GM23338 (cell line): Measurements from ENCODE around the gene GNAI1. TPM values are rescaled to one million over a fixed set of nuclear protein-coding genes. Genes with fewer than 3 reads are reported as not detected.

ENCODE experiments used
- ATAC-seq: fragments of 200-7000 bp; cut with Tn5 transposase; 3 replicates; pipeline ENCODE4 v1.9.1; 2020
- DNase-seq: peaks from one replicate; pipeline ENCODE4 v3.0.0-alpha.2; 2015; ENCODE audit warnings: low spot score
- H2AFZ ChIP-seq: fragments of 200-600 bp; sonication (generic); 2 replicates; pipeline ENCODE4 v1.8.0; 2016; ENCODE audit warnings: antibody characterized with exemption, mild to moderate bottlenecking, moderate library complexity
- H3F3A ChIP-seq: fragments of 200-600 bp; sonication (generic); replicated peaks from 2 replicates; pipeline ENCODE4 v1.8.0; 2017; ENCODE audit warnings: antibody characterized with exemption, mixed run types, low read depth
- H3K27ac ChIP-seq: fragments of 200-600 bp; sonication (generic); 2 replicates; pipeline ENCODE4 v1.6.1; 2016; ENCODE audit warnings: low read depth
- H3K27me3 ChIP-seq: fragments of 200-600 bp; sonication (generic); 2 replicates; pipeline ENCODE4 v1.8.0; 2016; ENCODE audit warnings: mild to moderate bottlenecking, mixed run types, moderate library complexity; ENCODE audit not compliant: insufficient read depth
- H3K36me3 ChIP-seq: fragments of 200-600 bp; sonication (generic); 2 replicates; pipeline ENCODE4 v1.8.0; 2016; ENCODE audit warnings: mild to moderate bottlenecking; ENCODE audit not compliant: insufficient read depth
- H3K4me1 ChIP-seq: fragments of 200-600 bp; sonication (generic); 2 replicates; pipeline ENCODE4 v1.8.0; 2016; ENCODE audit warnings: mild to moderate bottlenecking, moderate library complexity; ENCODE audit not compliant: insufficient read depth
- H3K4me2 ChIP-seq: fragments of 200-600 bp; sonication (generic); 2 replicates; pipeline ENCODE4 v1.7.1; 2017; ENCODE audit warnings: mixed run types
- H3K4me3 ChIP-seq: fragments of 200-600 bp; sonication (generic); 2 replicates; pipeline ENCODE4 v1.6.1; 2016; ENCODE audit warnings: mixed run types
- H3K79me2 ChIP-seq: fragments of 200-600 bp; sonication (generic); replicated peaks from 2 replicates; pipeline ENCODE4 v1.8.0; 2017; ENCODE audit warnings: mild to moderate bottlenecking; ENCODE audit not compliant: insufficient read depth
- H3K9me2 ChIP-seq: fragments of 200-600 bp; sonication (generic); 2 replicates; pipeline ENCODE4 v1.8.0; 2017; ENCODE audit not compliant: insufficient read depth
- H4K20me1 ChIP-seq: fragments of 200-600 bp; sonication (generic); replicated peaks from 2 replicates; pipeline ENCODE4 v1.8.0; 2017; ENCODE audit warnings: mild to moderate bottlenecking; ENCODE audit not compliant: insufficient read depth
- H3K27ac Mint-ChIP-seq: 2 replicates; pipeline ENCODE4 v1.8.0; 2020; ENCODE audit warnings: inconsistent platforms, mild to moderate bottlenecking, moderate library complexity, mixed read lengths
- H3K27me3 Mint-ChIP-seq: 3 replicates; pipeline ENCODE4 v1.8.0; 2022; ENCODE audit warnings: low read depth, mild to moderate bottlenecking, moderate library complexity, mixed read lengths, inconsistent platforms; ENCODE audit not compliant: insufficient read depth, poor library complexity
- H3K36me3 Mint-ChIP-seq: 3 replicates; pipeline ENCODE4 v1.8.0; 2021; ENCODE audit warnings: low read depth, mild to moderate bottlenecking, inconsistent platforms, moderate library complexity, mixed read lengths
- H3K4me1 Mint-ChIP-seq: 3 replicates; pipeline ENCODE4 v1.8.0; 2020; ENCODE audit warnings: mild to moderate bottlenecking, inconsistent platforms, mixed read lengths
- H3K4me3 Mint-ChIP-seq: 3 replicates; pipeline ENCODE4 v1.8.0; 2021; ENCODE audit warnings: moderate library complexity, mild to moderate bottlenecking, inconsistent platforms, mixed read lengths
- H3K9me3 Mint-ChIP-seq: 3 replicates; pipeline ENCODE4 v1.8.0; 2020; ENCODE audit warnings: moderate library complexity, mild to moderate bottlenecking, inconsistent platforms, mixed read lengths
- CREB1 ChIP-seq: fragments of 250-450 bp; sonication (Bioruptor Pico); IDR thresholded peaks from 2 replicates; pipeline ENCODE4 v1.5.0; 2020; ENCODE audit warnings: low read depth, mild to moderate bottlenecking, moderate library complexity
- EZH2phosphoT487 ChIP-seq: fragments of 200-600 bp; sonication (generic); IDR thresholded peaks from one replicate; pipeline ENCODE4 v1.8.1; 2018; ENCODE audit warnings: antibody characterized with exemption; ENCODE audit not compliant: unreplicated experiment
- JUNB ChIP-seq: IDR thresholded peaks from one replicate; pipeline ENCODE4 v1.6.1; 2016; ENCODE audit warnings: antibody characterized with exemption; ENCODE audit not compliant: unreplicated experiment
- NANOG ChIP-seq: IDR thresholded peaks from 2 replicates; pipeline ENCODE4 v1.6.1; 2016; ENCODE audit warnings: antibody characterized with exemption, borderline replicate concordance
- POLR2AphosphoS5 ChIP-seq: IDR thresholded peaks from 2 replicates; pipeline ENCODE4 v1.6.1; 2016; ENCODE audit warnings: antibody characterized with exemption, low read depth
- STAT1 ChIP-seq: IDR thresholded peaks from one replicate; pipeline ENCODE4 v1.6.1; 2016; ENCODE audit warnings: antibody characterized with exemption; ENCODE audit not compliant: unreplicated experiment
- ZNF114 ChIP-seq: fragments of 250-450 bp; sonication (Bioruptor Pico); IDR thresholded peaks from 2 replicates; pipeline ENCODE4 v1.5.0; 2020; ENCODE audit warnings: mild to moderate bottlenecking, moderate library complexity
- ZNF331 ChIP-seq: fragments of 250-450 bp; sonication (Bioruptor Pico); IDR thresholded peaks from 2 replicates; pipeline ENCODE4 v1.5.0; 2020; ENCODE audit warnings: low read depth, mild to moderate bottlenecking, moderate library complexity
- polyA plus RNA-seq: library from polyadenylated mRNA; unstranded; fragments of >200 nt; fragmentation: Nextera tagmentation; extraction: Ambion mirVana; gene quantifications from 2 replicates; pipeline ENCODE4 v1.2.1, GENCODE V29; 2016
- total RNA-seq: library from RNA; depleted of rRNA; stranded (reverse); fragments of >200 nt; shearing (Covaris generic); gene quantifications from 2 replicates; pipeline ENCODE4 v1.2.3, GENCODE V29; 2014
- TF ChIP-seq, protein P1 (sequence below), 2 experiments: fragments of 200-600 bp in 1 of 2; sonication (generic) in 1 of 2; conservative IDR thresholded peaks; 2 replicates each; pipeline versions ENCODE4 v1.5.1 to v1.6.1; 2016 to 2017; ENCODE audit warnings: antibody characterized with exemption in 2 of 2, low read depth in 2 of 2, mild to moderate bottlenecking in 2 of 2, moderate library complexity in 1 of 2
- TF ChIP-seq, protein P2 (sequence below): IDR thresholded peaks from one replicate; pipeline ENCODE4 v1.6.1; 2018; ENCODE audit warnings: antibody characterized with exemption; ENCODE audit not compliant: unreplicated experiment

GNAI1 gene
- total and polyA plus RNA-seq, 2 experiments from 2014 or later: 31.3 to 36.9 TPM

DNA sequence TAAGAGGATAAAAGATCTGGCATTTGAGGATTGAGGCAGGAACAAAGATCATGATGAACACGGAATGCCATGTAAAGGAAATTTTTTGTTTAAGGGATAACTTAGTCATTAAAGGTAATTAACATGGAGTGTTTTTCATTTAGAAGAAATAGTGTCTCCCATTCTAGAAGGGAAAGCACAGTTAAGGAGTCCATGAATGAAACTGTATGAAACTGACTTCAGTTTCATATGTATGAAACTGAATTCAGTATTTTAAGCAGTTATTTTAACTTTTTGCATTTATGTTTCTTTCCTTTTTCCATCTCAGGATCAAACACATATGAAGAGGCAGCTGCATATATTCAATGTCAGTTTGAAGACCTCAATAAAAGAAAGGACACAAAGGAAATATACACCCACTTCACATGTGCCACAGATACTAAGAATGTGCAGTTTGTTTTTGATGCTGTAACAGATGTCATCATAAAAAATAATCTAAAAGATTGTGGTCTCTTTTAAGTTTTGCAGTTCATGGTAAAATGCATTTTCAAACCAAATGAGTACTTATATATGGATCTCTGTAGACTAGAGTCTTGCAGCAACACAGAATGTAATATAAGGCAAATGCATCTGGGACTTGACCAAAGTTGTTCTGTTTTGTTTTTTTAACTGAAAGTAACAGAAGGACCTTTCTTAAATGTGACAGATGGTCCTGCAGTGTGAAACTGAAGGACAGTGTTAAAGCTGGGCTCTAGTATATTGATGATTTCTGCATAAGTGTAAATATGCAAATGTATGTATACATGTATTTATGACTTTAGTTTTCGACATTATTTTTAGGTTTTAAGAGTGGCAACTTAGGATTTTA lies 82.6 kb downstream of the GNAI1 start:
- Histone ChIP-seq H3K27me3 (no peaks in the 10 kb centered on the region), H2AFZ (no peak overlapping the region), H3K36me3 (peaks cover 3% of the 10 kb centered on the region), H4K20me1 (no peaks in the 10 kb centered on the region), H3K4me1 (no peaks in the 10 kb centered on the region), H3K4me3 (no peak overlapping the region), H3K27ac (no peak overlapping the region), H3F3A (no peaks in the 10 kb centered on the region), H3K9me2 (no peaks in the 10 kb centered on the region), H3K79me2 (no peaks in the 10 kb centered on the region), H3K4me2 (no peak overlapping the region)
- no peak overlapping the region for H3K27ac Mint-ChIP-seq
- DNase-seq (no peak), ATAC-seq (no peak)
- no peak overlapping the region for H3K4me3 Mint-ChIP-seq
- no peak for TF ChIP-seq ZNF331 (CRISPR knock-in tag)
- H3K4me1 Mint-ChIP-seq: no peaks in the 10 kb centered on the region
- H3K27me3 Mint-ChIP-seq: no peaks in the 10 kb centered on the region
- peaks cover 2% of the 10 kb centered on the region; the same call in 2 of the 3 replicates for H3K36me3 Mint-ChIP-seq
- no peaks in the 10 kb centered on the region for H3K9me3 Mint-ChIP-seq

DNA sequence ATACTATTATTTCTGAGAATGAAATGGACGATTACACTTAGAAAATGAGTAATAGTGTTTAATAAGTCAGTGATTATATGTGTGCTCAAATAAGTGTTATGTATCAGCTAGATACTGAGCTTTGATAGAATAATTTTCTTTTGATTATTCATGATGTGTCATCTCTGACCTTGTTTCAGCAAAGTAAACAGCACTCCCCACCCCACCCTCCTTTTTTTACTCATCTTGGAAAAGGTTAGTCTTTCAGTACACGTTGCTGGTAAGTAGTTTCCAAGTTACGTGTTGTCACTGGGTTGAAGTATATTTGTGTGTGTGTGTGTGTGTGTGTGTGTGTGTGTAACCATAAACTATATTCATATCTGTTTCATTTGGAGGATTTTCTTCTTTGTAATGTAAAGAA lies 84.1 kb downstream of the GNAI1 start:
- H3K79me2 ChIP-seq: no peaks in the 10 kb centered on the region
- no peak overlapping the region for H3K4me2 ChIP-seq
- H3K4me3 ChIP-seq: no peak overlapping the region
- H3K36me3 Mint-ChIP-seq: no peaks in the 10 kb centered on the region; the same call in 2 of the 3 replicates
- H3K4me1 ChIP-seq: no peaks in the 10 kb centered on the region
- no peaks in the 10 kb centered on the region for H3K9me3 Mint-ChIP-seq
- no peaks in the 10 kb centered on the region for H3K9me2 ChIP-seq
- no peak overlapping the region for H3K27ac Mint-ChIP-seq
- H4K20me1 ChIP-seq: no peaks in the 10 kb centered on the region
- ATAC-seq: no peak
- TF ChIP-seq, protein P1, sequence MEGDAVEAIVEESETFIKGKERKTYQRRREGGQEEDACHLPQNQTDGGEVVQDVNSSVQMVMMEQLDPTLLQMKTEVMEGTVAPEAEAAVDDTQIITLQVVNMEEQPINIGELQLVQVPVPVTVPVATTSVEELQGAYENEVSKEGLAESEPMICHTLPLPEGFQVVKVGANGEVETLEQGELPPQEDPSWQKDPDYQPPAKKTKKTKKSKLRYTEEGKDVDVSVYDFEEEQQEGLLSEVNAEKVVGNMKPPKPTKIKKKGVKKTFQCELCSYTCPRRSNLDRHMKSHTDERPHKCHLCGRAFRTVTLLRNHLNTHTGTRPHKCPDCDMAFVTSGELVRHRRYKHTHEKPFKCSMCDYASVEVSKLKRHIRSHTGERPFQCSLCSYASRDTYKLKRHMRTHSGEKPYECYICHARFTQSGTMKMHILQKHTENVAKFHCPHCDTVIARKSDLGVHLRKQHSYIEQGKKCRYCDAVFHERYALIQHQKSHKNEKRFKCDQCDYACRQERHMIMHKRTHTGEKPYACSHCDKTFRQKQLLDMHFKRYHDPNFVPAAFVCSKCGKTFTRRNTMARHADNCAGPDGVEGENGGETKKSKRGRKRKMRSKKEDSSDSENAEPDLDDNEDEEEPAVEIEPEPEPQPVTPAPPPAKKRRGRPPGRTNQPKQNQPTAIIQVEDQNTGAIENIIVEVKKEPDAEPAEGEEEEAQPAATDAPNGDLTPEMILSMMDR (conservative IDR thresholded peaks at IDR 0.05; ENCODE audit: low read depth in 2 of 2): no peak
- TF ChIP-seq ZNF114 (CRISPR knock-in tag) (no peak), JUNB (no peak), NANOG (no peak)
- H3F3A ChIP-seq: no peaks in the 10 kb centered on the region
- no peak overlapping the region for H3K27ac ChIP-seq
- no peaks in the 10 kb centered on the region for H3K4me1 Mint-ChIP-seq
- no peak overlapping the region for H2AFZ ChIP-seq
- no peaks in the 10 kb centered on the region for H3K27me3 ChIP-seq
- no peaks in the 10 kb centered on the region for H3K27me3 Mint-ChIP-seq
- DNase-seq: no peak
- peaks cover 3% of the 10 kb centered on the region for H3K36me3 ChIP-seq
- H3K4me3 Mint-ChIP-seq: no peak overlapping the region

DNA sequence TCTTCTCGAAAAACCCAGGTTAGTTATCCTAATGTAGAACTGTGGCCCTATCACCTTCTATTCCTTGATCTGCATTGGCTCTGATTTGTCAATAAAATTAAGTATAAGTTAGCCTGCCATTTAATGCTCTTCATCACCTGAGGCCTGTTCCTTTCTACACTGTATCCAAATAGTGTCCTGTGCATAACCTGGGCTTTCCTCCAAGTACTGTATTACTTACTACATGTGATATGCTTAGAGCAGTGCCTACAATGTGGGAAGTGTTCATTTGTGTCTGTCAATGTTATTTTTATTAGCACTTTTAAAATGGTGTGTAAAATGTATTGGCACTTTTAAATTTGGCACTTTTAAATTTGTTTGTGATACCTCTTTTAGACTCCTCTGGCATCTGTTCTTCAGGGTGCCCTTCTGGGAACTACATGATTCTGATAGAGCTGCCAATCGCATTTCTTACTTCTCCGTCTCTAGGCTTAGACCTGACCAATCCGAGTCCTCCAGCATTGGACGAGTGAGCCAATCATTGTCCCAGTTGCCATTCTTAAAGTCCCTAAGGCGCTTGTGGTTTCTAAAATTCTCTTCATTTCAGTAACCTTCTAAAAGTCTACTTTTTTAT lies 85.5 kb downstream of the GNAI1 start:
- Mint-ChIP-seq H3K4me3 (no peak overlapping the region), H3K4me1 (peaks cover 7% of the 10 kb centered on the region; the same call in 2 of the 3 replicates), H3K27ac (no peak overlapping the region), H3K27me3 (no peaks in the 10 kb centered on the region), H3K9me3 (no peaks in the 10 kb centered on the region), H3K36me3 (no peaks in the 10 kb centered on the region; the same call in 2 of the 3 replicates)
- Histone ChIP-seq H3K4me1 (peaks cover 14% of the 10 kb centered on the region), H3K27me3 (no peaks in the 10 kb centered on the region), H3K4me3 (no peak overlapping the region), H3K36me3 (peaks cover 3% of the 10 kb centered on the region), H3F3A (no peaks in the 10 kb centered on the region), H2AFZ (no peak overlapping the region), H4K20me1 (no peaks in the 10 kb centered on the region), H3K27ac (no peak overlapping the region), H3K9me2 (no peaks in the 10 kb centered on the region), H3K79me2 (no peaks in the 10 kb centered on the region), H3K4me2 (no peak overlapping the region)
- DNase-seq: no peak
- no peak for TF ChIP-seq STAT1
- TF ChIP-seq, protein P1 (conservative IDR thresholded peaks at IDR 0.05; ENCODE audit: low read depth in 2 of 2): no peak
- TF ChIP-seq POLR2AphosphoS5: no peak
- no peak for TF ChIP-seq JUNB
- no peak for TF ChIP-seq ZNF114 (CRISPR knock-in tag)
- TF ChIP-seq NANOG: no peak
- TF ChIP-seq EZH2phosphoT487: no peak
- TF ChIP-seq CREB1: no peak
- TF ChIP-seq, protein P2, sequence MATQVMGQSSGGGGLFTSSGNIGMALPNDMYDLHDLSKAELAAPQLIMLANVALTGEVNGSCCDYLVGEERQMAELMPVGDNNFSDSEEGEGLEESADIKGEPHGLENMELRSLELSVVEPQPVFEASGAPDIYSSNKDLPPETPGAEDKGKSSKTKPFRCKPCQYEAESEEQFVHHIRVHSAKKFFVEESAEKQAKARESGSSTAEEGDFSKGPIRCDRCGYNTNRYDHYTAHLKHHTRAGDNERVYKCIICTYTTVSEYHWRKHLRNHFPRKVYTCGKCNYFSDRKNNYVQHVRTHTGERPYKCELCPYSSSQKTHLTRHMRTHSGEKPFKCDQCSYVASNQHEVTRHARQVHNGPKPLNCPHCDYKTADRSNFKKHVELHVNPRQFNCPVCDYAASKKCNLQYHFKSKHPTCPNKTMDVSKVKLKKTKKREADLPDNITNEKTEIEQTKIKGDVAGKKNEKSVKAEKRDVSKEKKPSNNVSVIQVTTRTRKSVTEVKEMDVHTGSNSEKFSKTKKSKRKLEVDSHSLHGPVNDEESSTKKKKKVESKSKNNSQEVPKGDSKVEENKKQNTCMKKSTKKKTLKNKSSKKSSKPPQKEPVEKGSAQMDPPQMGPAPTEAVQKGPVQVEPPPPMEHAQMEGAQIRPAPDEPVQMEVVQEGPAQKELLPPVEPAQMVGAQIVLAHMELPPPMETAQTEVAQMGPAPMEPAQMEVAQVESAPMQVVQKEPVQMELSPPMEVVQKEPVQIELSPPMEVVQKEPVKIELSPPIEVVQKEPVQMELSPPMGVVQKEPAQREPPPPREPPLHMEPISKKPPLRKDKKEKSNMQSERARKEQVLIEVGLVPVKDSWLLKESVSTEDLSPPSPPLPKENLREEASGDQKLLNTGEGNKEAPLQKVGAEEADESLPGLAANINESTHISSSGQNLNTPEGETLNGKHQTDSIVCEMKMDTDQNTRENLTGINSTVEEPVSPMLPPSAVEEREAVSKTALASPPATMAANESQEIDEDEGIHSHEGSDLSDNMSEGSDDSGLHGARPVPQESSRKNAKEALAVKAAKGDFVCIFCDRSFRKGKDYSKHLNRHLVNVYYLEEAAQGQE: no peak
- ATAC-seq: no peak
